Activated CD8-positive, alpha-beta memory T cell treated with anti-CD3 and anti-CD28 coated beads for 48 hours (primary cell): ENCODE results near the gene NLE1.
"Not testable (repeated sequence)": the region's sequence is repeated elsewhere in the genome, so short reads cannot be mapped to it uniquely, and the experiment has no call there.

Source experiments
- DNase-seq, 3 experiments: peaks; one replicate each; pipeline ENCODE4 v3.0.0-alpha.2; 2020; ENCODE audit warnings: low read depth in 2 of 3, low spot score in 2 of 3

The NLE1 gene

DNA sequence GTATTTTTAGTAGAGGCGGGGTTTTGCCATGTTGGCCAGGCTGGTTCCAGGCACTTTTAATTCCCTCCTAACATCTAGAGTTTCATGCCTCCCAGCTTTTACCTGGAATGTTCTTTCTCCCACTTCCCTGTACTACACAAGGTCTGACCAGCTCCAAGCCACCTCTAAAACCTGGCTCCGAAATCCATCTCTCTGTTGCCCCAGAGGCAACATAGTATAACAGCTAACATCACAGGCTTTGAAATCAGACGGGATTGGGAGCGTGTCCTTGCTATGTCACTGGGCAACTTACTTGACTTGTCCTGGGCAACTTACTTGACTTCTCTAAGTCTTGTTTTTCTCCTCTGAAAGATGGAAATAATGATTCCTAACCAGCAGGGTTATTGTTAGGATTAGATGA lies 20.7 kb upstream of the NLE1 start:
- DNase-seq = no peak

DNA sequence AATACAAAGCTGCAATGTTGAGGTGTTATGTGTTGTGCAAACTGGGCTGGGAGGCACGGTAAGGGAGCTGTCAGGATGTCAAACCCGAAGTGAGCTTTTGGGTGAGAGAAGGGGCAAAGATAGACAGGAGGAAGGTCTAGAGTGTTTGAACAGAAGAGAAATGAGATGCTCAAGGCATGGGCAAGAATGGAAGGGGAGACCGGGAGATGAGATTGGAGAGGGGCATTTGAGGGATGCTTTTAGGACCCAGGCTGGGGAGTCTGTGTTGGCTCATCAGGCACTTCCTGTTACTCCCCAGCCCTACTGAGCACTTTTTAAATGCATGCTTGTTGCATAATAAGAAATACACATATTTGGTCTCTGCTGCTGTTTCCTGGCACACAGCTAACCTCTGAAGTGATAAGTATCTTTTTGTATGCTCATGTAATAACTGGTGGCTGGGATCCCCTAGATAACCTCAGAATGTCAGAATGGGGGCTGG lies 19.2 kb upstream of the NLE1 start:
- no peak for DNase-seq

DNA sequence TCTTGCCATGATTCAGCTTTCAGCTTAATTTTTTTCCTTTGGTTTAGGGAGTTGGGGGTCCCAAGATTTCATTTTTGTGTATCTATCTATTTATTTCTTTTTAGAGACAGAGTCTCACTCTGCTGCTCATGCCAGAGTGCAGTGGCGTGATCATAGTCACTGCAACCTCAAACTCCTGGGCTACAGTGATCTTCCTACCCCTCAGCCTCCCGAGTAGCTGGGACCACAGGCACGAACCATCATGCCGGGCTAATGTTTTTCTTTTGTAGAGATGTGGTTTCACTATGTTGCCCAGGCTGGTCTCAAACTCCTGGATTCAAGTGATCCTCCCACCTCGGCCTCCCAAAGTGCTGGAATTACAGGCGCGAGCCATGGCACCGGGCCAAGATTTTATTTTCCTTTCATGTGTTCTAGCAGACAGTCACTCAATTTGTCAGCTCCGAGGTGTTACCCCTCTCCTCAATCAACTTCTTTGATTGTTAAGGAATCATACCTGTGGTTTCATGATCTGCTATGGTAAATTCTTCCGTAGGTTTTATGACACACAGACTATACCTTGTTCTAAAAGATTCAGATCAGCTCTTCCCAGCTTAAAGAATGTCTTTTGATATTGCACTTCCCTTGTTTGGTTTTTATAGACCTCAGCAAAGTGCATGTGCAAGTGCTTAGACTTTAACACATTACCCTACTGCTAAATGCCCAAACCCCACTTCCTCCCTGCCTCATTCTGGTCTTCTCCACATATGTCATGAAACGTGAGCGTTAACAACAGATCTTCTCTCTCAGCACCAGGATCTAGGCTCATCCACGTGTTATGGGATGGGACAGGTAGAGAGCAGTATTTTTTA lies 18.5 kb upstream of the NLE1 start:
- DNase-seq = no peak

DNA sequence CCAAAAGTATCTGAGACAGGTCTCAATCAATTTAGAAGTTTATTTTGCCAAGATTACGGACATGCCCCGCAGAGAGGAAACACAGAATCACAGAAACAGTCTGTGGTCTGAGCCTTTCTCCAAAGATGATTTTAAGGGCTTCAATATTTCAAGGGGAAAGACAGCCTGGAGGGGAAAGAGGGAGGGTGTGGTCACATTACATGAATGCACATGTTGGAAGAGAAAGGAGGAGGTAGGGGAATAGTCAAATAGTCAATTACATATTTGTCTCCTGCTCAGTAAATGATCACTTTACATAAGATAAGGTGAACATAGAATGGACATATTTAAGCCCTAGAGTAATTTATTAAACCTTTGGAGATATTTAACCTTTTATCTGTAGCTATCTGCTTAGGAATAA lies 17.8 kb upstream of the NLE1 start:
- no peak for DNase-seq

DNA sequence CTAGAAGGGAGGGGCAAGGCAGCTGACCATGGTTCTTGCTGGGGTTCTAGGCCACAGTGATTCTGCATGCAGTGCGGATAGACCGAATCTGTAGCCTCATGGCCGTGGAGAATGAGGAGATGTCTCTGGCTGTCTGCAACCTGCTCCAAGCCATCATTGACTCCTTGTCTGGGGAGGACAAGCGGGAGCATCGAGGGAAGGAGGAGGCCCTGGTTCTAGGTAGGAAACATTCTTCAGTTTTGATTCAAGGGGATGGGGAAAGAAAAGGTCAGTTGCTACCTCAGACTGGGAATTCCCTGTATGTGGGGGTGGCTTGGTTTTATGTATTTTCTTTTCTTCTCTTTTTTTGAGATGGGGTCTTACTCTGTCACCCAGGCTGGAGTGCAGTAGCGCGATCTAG lies 13.1 kb upstream of the NLE1 start:
- no peak for DNase-seq

DNA sequence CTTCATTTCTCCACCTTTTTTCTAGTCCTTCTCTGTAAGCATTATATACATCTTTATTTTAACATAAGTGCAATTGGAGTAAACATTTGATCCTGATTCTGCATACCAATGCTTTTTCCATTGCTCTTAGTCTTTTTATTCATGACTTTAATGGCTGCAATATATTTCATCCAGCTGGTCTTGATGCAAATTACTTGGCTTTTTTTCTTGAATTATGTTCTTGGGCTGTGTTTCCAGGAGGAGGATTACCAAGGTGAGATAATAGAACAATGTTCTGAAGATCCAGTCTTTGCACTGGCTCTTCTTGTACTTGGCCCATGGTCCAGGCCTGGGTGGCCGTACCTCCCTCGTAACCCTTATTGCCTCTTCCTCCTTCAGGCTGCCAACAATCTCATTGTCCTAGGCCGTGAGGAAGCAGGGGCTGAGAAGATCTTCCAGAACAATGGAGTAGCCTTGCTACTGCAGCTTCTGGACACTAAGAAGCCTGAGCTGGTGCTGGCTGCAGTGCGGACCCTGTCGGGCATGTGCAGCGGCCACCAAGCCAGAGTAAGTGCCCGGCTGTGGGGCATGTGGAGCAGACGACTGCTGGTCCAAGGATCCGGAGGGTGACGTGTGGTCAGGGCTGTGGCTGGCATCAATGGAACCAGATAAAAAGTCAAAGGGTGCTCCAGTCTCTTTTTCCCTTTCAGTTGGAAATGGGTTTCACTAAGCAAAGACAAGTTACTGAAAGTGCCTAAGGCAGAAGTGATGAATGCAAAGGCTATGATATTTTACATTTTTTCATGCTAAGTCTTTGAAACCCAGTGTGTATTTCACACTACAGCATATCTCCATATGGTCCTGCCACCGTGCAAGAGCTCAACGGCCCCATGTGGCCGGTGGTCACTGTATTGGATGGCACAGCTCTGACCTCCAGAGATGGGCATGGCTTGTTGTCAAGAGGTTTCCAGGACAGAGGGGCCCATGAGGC lies 12.4 kb upstream of the NLE1 start:
- DNase-seq = no peak

DNA sequence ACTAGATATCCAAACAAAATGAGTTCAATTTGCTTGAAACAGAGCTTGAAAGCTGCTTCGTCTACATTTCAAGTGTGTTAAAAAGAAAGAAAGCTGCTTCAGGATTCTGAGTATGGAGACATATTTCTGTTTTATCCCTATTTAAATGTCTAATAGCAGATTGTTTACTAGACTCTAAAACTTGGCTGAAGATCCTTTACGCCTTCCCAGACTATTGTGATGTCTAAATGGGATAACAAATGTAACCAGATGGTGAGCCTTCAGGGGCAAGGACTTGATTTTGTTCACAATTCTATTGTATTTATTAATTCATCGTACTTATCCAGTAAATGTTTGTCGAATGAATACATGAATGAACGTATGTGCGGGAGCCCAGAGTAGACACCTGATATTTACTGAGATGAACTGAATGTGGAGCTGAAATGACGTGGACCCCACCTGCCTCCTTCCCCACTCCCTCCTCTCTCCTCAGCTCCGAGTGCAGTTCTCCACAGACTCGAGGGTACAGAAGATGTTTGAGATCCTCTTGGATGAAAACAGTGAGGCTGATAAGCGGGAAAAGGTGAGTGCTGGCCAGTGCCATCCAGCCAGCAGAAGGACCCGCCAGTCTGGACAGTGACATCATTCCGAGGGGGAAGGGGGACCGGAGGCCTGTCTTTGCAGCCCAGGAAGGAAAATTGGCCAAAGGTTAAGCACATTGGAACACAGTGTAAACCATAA lies 10.5 kb upstream of the NLE1 start:
- no peak for DNase-seq

DNA sequence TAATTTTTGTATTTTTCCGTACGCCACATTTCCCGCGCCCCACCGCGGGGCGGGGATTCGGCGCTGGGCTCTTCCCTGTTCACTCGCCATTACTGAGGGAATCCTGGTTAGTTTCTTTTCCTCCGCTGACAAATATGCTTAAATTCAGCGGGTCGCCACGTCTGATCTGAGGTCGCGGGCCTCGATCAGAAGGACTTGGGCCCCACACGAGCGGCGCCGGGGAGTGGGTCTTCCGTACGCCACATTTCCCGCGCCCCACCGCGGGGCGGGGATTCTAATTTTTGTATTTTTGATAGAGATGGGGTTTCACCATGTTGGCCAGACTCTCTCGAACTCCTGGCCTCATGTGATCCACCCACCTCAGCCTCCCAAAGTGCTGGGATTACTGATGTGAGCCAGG lies 9.0 kb upstream of the NLE1 start:
- DNase-seq = not testable (repeated sequence)

DNA sequence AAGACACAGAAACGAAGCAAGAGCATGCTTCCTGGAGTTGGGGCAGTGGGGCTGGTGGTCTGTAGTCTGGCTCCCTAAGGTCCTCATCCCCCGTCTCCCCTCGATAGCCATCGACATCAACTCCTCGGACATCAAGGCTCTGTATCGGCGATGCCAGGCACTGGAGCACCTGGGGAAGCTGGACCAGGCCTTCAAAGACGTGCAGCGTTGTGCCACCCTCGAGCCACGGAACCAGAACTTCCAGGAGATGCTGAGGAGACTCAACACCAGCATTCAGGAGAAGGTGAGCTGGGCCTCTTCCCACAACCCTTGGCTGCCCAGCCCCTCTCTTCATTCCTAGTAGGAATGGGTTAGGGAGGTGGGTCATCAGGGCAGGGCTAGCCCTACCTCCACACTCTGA lies 7.8 kb upstream of the NLE1 start:
- no peak for DNase-seq

DNA sequence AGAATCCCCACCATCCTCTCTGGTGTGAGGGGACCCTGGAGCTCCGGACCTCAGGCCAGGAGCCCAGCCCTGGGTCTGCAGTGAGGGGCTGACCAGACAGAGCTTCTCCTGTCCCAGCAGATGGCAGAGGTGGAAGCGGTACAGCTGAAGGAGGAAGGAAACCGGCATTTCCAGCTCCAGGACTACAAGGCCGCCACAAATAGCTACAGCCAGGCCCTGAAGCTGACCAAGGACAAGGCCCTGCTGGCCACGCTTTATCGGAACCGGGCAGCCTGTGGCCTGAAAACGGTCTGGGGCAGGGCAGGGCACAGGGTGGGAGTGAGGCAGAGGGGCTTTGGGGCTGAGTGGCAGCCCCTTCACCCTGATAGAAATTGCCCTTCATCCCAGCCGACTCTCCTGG lies 6.0 kb upstream of the NLE1 start:
- DNase-seq = no peak

DNA sequence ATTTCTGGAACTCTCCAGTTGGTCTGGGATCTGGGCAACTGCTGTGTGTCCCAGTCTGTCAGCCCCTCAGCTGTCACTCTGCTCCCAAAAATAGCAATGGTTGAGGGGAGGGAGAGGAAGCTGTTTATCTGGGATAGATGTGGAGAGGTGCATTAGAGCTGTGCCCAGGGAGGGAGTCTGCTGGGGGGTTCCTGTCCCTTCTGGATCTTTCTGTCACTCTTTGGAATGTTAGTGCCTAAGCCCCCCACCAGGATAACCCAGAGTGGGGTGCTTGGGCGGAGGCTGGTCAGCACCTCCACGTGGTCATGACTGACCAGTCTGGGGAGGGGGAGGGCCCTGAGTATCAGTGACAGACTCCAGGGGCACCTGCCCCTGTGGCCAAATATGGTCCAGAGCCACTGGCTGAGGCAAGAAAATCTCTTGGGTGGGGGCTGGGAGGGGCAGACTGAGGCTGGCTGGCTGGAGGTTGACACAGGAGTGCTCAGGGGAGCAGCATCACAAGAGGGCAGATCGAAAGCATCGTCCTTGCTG lies 5.3 kb upstream of the NLE1 start, which contains the start of gene UNC45B:
TSS of gene UNC45B (plus strand) at position 443 of the 531 bp plus-strand sequence. CDS start 447 bp downstream, outside the sequence.
- no peak for DNase-seq

DNA sequence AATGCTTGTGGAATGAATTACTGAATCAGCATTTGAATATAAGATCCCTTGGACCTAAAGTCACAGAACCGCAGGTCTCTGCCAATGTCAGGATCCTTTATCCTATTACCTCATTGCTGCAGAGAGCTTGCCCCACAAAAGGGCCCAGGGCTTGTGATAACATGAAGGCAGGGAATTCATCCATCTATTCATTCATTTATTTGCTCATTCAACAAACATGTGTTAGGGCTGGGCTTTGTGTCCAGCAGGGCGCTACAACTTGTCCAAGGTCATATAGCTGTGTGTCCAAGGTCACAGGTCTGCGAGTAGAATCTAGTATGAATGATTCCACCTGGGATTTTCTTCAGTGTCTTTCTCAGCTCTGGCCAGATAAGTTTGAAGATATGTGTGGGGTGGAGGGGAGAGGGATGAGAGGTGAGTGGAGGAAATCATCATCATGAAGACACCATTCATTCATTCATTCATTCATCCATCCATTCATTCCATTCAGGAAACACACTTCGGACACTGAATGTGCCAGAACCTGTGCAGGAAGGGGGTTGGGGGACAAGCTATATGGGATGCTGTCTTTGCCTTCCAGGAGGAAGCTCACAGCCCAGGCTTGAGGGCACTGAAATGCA lies 4.2 kb upstream of the NLE1 start:
- no peak for DNase-seq

DNA sequence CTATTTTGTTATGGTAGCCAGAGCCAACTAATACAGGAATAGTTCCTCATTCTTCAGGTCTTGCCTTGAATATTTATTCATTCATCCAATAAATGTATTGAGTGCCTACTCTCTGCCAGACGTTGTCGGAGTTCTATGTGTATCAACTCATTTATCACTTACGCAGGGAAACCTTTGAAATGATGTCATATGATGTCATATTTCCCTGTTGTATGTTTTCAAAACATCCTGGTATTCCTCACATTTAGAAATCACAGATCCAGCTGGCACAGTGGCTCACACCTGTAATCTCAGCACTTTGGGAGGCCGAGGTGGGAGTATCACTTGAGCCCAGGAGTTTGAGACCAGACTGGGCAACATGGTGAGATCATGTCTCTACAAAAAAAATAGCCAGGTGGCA lies 2.7 kb upstream of the NLE1 start:
- no peak for DNase-seq

DNA sequence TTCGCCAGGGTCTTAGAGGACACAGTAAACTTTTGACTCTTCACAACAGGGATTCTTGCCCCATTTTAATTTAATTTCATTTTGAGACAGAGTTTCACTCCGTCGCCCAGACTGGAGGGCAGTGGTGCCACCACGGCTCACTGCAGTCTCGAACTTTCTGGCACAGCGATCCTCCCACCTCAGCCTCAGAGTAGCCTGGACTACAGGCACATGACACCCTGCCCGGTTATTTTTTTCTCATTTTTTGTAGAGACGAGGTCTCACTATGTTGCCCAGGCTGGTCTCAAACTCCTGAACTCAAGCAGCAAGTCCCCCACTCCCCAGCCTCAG lies 329 bp upstream of the NLE1 start:
- DNase-seq = no peak

DNA sequence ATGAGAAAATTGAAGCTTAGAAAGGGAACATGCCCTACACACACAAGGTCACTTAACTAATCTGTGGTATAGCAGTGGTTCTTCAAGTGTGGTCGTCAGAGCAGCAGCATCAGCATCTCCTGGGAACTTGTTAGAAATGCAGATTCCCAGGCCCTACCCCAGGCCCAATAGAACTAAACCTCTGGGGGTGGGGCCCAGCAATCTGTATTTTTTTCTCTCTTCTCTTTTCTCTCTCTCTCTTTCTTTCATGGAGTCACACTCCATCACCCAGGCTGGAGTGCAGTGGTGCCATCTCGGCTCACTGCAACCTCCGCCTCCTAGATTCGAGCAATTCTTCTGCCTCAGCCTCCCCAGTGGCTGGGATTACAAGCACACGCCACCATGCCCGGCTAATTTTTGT lies 3.9 kb downstream of the NLE1 start:
- no peak for DNase-seq

DNA sequence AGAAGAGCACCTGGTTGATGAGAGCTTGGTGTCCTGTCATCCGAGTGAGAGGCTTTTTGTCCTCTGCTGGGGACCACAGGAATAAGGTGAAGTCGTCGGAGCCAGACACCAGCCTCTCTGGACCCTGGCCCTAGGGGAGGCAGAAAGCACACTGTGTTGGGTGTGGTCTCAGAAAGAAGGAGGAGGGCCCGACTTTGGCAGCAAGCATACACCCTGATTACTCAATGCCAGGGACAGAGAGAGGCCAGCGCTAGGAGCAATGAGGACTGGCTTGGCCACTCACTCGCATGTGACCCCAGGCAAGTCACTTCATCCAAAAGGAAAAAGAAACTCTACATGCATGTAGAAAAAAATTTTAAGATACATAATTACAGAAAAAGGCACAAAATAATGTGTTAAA lies 6.8 kb downstream of the NLE1 start:
- no peak for DNase-seq

DNA sequence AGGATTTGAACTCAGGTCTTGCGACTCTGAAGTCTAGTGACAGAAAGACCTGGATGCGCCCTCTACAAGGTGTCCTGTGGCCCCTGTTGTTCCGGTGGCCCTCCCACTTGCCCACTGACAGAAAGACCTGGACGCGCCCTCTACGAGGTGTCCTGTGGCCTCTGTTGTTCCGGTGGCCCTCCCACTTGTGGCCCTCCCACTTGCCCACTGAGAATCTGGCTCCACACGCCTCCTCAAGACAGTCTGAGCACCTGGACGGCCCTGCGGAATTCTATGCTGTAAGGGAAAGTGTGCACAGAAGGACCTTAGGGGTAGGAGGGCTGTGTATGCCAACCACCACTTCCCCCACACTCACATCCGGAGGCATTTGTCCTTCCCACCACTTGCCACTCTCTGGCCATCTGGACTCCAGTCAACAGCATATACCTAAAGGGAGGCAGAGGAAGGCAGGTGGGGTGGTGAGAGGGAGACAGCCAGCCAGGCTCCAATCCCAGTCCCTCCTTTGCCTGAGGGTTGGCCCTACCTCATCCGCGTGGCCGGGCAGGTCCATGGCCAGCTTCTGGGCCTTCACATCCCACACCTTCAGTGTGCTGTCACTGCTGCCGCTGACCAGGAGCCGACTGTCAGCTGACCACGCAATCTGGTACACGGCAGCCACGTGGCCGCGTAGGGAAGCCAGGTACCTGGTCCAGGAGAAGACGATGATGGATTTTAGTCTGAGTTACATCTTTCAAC lies 9.1 kb downstream of the NLE1 start:
- no peak for DNase-seq

DNA sequence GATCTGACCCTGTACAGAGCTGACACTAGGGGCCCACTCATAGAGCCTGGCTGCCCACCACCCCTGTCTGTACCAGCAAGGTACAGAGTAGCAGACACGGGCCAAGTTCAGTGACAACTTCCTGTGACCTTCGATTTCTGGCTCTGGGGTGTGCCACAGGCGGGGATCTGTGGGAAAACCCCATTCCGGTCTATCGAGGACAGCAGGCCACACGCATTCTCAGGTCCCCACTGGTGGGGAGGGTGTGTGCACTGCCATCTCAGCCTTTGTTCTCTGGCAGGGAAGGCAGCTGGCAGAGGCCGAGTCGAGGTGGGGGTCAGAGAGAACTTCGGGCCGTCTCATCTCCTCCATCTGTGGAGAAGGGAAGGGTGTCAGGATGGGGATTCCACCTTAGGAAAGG lies 10.0 kb downstream of the NLE1 start:
- DNase-seq = no peak

DNA sequence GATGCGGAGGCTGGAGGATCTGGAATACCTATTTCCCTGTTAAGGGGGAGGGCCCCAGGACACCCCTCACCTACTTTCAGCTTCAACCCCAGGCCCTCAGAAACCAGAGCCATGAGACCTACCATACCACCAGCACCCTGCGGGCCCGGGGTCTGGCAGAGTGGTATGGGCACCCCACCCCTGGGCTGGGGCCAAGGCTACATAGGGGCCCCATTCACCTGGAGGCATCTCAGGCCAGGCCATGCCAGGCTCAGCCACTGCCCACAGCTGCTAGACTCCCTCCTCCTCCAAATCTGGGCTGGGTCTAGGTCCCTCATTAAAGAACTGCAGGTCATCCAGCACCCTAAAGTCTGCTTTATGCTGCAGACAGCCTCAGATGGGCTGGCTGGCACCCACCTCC lies 11.7 kb downstream of the NLE1 start:
- DNase-seq = no peak

DNA sequence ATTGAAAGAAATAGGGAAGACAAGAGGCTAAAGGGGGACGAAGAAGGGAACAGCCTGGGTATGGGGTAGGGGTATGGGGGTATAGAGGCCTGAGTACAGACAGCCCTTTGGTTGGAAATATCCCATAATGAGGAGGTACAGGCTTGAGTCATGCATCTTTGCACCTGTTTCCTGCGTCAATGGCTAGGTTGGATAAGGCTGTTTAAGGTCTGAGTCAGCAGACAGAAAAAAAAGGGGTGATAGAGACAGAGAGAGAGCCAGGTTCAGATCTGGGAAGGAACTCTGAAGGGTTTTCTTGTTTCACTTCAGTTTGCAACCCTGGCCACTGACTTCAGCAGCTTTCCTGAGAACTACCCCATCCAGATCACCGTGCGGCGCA lies 12.1 kb downstream of the NLE1 start:
- DNase-seq = no peak
